Astrocyte of the cerebellum (primary cell): Measurements from ENCODE around the gene LRRC43.
"Not testable (repeated sequence)": the region's sequence is repeated elsewhere in the genome, so short reads cannot be mapped to it uniquely, and the experiment has no call there.

Experiments used
- DNase-seq: peaks from one replicate; pipeline ENCODE4 v3.0.0-alpha.2; 2011; ENCODE audit warnings: low read depth
- H3K4me3 ChIP-seq: 2 replicates; pipeline ENCODE4 v1.5.1; 2011; ENCODE audit warnings: mild to moderate bottlenecking, low read depth, low read length, moderate library complexity
- in situ Hi-C: cut with HindIII; loops from 2 replicates; pipeline ENCODE4 v1.10.0; 2017; ENCODE audit warnings: low sequenced_read_pairs
- TF ChIP-seq, protein P1 (sequence below): IDR thresholded peaks from 2 replicates; pipeline ENCODE4 v1.5.1; 2012; ENCODE audit warnings: low read length, low read depth, moderate library complexity, mild to moderate bottlenecking; ENCODE audit errors: missing control alignments

Gene LRRC43

DNA sequence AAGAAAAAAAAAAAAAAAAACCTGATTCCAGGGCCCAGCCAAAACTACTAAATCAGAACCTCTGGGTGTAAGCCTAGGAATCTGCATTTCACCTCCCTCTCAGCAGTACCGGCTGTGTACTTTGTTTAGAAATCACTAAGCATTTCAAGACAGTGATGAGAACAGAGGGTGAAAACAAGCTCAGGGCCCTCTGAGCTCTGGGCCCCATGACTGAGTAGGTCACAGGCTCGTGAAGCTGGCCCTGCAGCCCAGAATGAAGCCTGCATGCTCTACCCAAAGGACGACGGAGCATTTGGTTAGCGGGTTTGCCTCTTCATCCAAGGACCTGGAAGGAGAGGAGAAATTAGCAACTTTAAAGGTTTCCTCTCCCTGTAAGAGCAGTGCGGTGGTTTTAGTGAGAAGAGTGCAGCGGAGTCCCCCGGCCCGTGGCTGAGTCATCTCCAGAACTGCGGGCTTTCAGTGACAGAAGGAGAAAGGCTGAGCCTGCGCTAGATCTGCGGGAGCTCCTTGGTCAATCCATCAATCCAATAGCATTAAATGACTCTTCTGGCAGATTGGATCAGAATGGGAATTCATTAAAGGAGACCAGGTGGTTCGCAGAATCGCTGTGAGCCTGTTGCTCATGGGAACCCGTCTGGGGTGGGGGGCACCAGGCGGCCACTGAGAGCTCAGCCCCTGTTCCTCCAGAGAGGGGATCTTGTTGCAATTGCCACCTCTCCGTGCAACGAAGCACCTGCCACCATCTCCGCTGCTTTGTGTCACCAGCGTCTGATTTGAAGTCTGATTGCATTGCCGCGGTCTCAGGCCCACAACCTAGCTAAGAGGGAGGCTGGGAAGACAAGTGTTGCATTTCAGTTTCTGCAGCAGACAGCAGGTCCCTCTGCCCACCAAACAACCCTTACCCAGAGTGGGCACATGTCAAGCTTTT, 16.2 kb upstream of the LRRC43 start:
- no peak for DNase-seq
- H3K4me3 ChIP-seq = no peak overlapping the region
- TF ChIP-seq, protein P1, sequence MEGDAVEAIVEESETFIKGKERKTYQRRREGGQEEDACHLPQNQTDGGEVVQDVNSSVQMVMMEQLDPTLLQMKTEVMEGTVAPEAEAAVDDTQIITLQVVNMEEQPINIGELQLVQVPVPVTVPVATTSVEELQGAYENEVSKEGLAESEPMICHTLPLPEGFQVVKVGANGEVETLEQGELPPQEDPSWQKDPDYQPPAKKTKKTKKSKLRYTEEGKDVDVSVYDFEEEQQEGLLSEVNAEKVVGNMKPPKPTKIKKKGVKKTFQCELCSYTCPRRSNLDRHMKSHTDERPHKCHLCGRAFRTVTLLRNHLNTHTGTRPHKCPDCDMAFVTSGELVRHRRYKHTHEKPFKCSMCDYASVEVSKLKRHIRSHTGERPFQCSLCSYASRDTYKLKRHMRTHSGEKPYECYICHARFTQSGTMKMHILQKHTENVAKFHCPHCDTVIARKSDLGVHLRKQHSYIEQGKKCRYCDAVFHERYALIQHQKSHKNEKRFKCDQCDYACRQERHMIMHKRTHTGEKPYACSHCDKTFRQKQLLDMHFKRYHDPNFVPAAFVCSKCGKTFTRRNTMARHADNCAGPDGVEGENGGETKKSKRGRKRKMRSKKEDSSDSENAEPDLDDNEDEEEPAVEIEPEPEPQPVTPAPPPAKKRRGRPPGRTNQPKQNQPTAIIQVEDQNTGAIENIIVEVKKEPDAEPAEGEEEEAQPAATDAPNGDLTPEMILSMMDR = no peak
- in situ Hi-C loops = no loop called here

- TF ChIP-seq, protein P1 = no peak
- DNase-seq = no peak
- no peak overlapping the region for H3K4me3 ChIP-seq
- in situ Hi-C loops = no loop called here
Observed at GRCh38 chr12:122167356-122167925, 15.5 kb upstream of the LRRC43 start.

DNA sequence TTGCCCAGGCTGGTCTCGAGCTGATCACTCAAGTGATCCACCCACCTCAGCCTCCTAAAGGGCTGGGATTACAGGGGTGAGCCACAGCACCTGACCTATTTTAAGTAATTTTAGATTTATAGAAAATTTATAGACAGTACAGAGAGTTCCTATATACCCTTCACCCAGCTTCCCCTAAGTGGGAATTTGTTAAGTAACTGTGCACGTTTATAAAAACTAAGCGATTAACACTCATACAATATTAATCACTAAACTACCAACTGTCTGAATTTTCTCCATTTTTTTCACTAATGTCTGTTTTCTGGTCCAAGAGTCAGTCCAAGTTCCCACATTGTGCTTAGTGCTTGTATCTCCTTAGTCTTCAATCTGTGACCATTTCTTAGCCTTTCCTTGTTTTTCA, 14.4 kb upstream of the LRRC43 start:
- TF ChIP-seq, protein P1 = no peak
- DNase-seq = no peak
- no peak overlapping the region for H3K4me3 ChIP-seq
- in situ Hi-C loops = no loop called here

GRCh38 chr12:122171399-122171798, 11.5 kb upstream of the LRRC43 start:
- TF ChIP-seq, protein P1 = no peak
- in situ Hi-C loops = no loop called here
- no peak for DNase-seq

GRCh38 chr12:122172262-122172939, 10.5 kb upstream of the LRRC43 start:
- TF ChIP-seq, protein P1 = no peak
- no peak for DNase-seq
- in situ Hi-C loops = no loop called here
- H3K4me3 ChIP-seq = no peak overlapping the region

More at GRCh38 chr12:122171399-122171798, 11.5 kb upstream of the LRRC43 start:
- H3K4me3 ChIP-seq = no peak overlapping the region

DNA sequence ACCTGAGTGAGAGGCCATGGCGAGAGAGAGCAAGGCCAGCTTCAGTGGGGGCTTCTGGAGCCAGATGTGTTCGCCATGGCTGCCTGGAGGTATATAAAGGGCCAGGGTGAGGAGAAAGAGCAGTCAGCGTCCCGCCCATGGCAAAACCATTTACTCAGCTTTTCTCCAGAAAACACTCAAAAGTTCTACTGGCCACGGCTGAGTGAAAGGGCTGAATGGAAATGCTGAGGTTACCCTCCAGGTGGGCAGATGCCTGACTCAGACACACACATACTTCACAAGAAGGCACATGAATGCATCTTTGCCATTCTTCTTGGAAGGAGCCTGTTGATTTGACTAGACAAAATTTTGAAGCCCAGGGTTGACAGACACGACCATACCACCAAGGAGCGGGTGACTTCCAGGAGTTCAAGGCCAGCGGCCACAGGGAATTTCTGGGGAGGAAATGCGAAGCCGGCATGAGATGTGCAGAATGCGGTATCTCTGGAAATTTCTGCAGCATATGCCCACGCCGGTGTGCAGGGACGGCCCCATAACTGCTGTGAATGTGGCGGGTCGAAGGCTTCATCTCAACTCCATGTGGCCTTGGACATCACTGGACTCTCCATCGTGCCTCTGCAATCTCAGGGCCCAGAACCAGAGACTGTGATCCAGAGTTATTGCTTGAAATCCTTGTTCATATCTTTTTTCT, 8.6 kb upstream of the LRRC43 start, which contains the start of gene IL31:
TSS of gene IL31 (minus strand) at position 67 of the 691 bp plus-strand sequence. CDS start at position 18, 49 bp downstream.
- no peak for DNase-seq
- no peak within 1 kb of the TSS for H3K4me3 ChIP-seq
- TF ChIP-seq, protein P1 = no peak
- in situ Hi-C loops = no loop called here

GRCh38 chr12:122176473-122176872, 6.5 kb upstream of the LRRC43 start:
- H3K4me3 ChIP-seq, DNase-seq, in situ Hi-C loops: not testable (repeated sequence)
